ENCODE measurements around the gene DNAJB13. TPM values are rescaled to one million over a fixed set of nuclear protein-coding genes. Genes with fewer than 3 reads are reported as not detected.

DNAJB13 gene
- total RNA-seq, 1 donor from 2014 or later, result not detected

GRCh38 chr11:73914284-73914683 is 36.5 kb upstream of the DNAJB13 start:
- Histone ChIP-seq H3K27me3 (ENCODE audit: control insufficient read depth, insufficient read depth, low read length) (no peaks in the 10 kb centered on the region), H3K36me3 (ENCODE audit: control insufficient read depth, insufficient read depth, low read length) (no peaks in the 10 kb centered on the region), H3K4me3 (ENCODE audit: low read depth, low read length) (no peak overlapping the region)
- TF ChIP-seq, protein P1, sequence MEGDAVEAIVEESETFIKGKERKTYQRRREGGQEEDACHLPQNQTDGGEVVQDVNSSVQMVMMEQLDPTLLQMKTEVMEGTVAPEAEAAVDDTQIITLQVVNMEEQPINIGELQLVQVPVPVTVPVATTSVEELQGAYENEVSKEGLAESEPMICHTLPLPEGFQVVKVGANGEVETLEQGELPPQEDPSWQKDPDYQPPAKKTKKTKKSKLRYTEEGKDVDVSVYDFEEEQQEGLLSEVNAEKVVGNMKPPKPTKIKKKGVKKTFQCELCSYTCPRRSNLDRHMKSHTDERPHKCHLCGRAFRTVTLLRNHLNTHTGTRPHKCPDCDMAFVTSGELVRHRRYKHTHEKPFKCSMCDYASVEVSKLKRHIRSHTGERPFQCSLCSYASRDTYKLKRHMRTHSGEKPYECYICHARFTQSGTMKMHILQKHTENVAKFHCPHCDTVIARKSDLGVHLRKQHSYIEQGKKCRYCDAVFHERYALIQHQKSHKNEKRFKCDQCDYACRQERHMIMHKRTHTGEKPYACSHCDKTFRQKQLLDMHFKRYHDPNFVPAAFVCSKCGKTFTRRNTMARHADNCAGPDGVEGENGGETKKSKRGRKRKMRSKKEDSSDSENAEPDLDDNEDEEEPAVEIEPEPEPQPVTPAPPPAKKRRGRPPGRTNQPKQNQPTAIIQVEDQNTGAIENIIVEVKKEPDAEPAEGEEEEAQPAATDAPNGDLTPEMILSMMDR (IDR thresholded peaks at IDR 0.05; ENCODE audit: insufficient read depth, low read length, poor library complexity, severe bottlenecking), result no peak
- DNase-seq (ENCODE audit: low read depth), result no peak

GRCh38 chr11:73916435-73916834 is 34.4 kb upstream of the DNAJB13 start:
- no peaks in the 10 kb centered on the region for H3K36me3 ChIP-seq (ENCODE audit: control insufficient read depth, insufficient read depth, low read length)
- no peaks in the 10 kb centered on the region for H3K27me3 ChIP-seq (ENCODE audit: control insufficient read depth, insufficient read depth, low read length)
- H3K4me3 ChIP-seq (ENCODE audit: low read depth, low read length), result no peak overlapping the region
- DNase-seq (ENCODE audit: low read depth), result no peak
- TF ChIP-seq, protein P1 (IDR thresholded peaks at IDR 0.05; ENCODE audit: insufficient read depth, low read length, poor library complexity, severe bottlenecking), result no peak

- Histone ChIP-seq H3K4me3 (ENCODE audit: low read depth, low read length) (no peak overlapping the region), H3K27me3 (ENCODE audit: control insufficient read depth, insufficient read depth, low read length) (no peaks in the 10 kb centered on the region), H3K36me3 (ENCODE audit: control insufficient read depth, insufficient read depth, low read length) (no peaks in the 10 kb centered on the region)
- no peak for DNase-seq (ENCODE audit: low read depth)
- TF ChIP-seq, protein P1 (IDR thresholded peaks at IDR 0.05; ENCODE audit: insufficient read depth, low read length, poor library complexity, severe bottlenecking), result no peak
Measured at GRCh38 chr11:73921180-73921579, 29.6 kb upstream of the DNAJB13 start.

- Histone ChIP-seq H3K27me3 (ENCODE audit: control insufficient read depth, insufficient read depth, low read length) (no peaks in the 10 kb centered on the region), H3K4me3 (ENCODE audit: low read depth, low read length) (no peak overlapping the region), H3K36me3 (ENCODE audit: control insufficient read depth, insufficient read depth, low read length) (peaks cover 2% of the 10 kb centered on the region)
- no peak for DNase-seq (ENCODE audit: low read depth)
- TF ChIP-seq, protein P1 (IDR thresholded peaks at IDR 0.05; ENCODE audit: insufficient read depth, low read length, poor library complexity, severe bottlenecking), result no peak
Measured at GRCh38 chr11:73929388-73929787, 21.4 kb upstream of the DNAJB13 start.

DNA sequence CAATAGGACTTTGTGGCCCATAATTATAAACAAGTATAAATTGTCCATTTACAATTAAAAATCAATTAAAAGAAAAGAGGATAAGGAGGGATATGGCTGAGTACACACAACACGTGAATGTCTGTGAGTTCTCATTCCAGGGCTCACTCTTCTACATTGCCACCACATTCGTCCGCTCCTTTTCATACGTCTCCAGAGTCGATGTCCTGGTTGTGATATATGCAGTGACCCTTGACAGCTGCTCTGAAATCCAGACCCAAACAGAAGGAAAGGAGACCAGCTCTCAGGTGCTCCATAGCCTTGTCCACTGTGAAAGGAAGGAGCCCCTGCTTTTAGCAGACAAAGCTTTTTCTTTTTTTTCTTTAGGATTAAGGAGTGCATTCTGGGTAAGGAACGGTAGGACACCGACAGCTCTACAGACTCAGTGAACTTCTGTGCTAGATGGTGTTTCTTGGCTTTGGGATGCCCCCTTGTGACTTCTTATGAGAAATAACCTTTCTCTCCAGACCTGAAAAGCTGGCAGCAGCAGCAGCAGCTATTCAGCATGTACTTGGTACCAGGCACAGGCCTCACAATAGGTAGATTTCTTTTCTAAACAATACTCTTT is 19.7 kb upstream of the DNAJB13 start:
- H3K27me3 ChIP-seq (ENCODE audit: control insufficient read depth, insufficient read depth, low read length), result no peaks in the 10 kb centered on the region
- peak; percentile 48 for DNase-seq (ENCODE audit: low read depth)
- TF ChIP-seq, protein P1 (IDR thresholded peaks at IDR 0.05; ENCODE audit: insufficient read depth, low read length, poor library complexity, severe bottlenecking), result peak; percentile 50
- no peak overlapping the region for H3K4me3 ChIP-seq (ENCODE audit: low read depth, low read length)
- H3K36me3 ChIP-seq (ENCODE audit: control insufficient read depth, insufficient read depth, low read length), result peaks cover 2% of the 10 kb centered on the region

- H3K36me3 ChIP-seq (ENCODE audit: control insufficient read depth, insufficient read depth, low read length), result peaks cover 2% of the 10 kb centered on the region
- no peaks in the 10 kb centered on the region for H3K27me3 ChIP-seq (ENCODE audit: control insufficient read depth, insufficient read depth, low read length)
- TF ChIP-seq, protein P1 (IDR thresholded peaks at IDR 0.05; ENCODE audit: insufficient read depth, low read length, poor library complexity, severe bottlenecking), result no peak
- DNase-seq (ENCODE audit: low read depth), result no peak
- H3K4me3 ChIP-seq (ENCODE audit: low read depth, low read length), result no peak overlapping the region
Measured at GRCh38 chr11:73931951-73932350, 18.9 kb upstream of the DNAJB13 start.

All from kidney epithelial cell (primary cell).